T follicular helper cell (primary cell): Measurements from ENCODE around the gene BCAN.
"Not testable (repeated sequence)": the region's sequence is repeated elsewhere in the genome, so short reads cannot be mapped to it uniquely, and the experiment has no call there.

Source experiments
- DNase-seq: peaks from one replicate; pipeline ENCODE4 v3.0.0-alpha.2; 2020; ENCODE audit warnings: low read depth
- total RNA-seq, 2 experiments: gene quantifications; one replicate each; lab custom pipeline; 2026; lab: John Stamatoyannopoulos, UW

BCAN gene
- total RNA-seq: 0.09 to 0.12 reads per million in 2 experiments

- no peak for DNase-seq
Measured at GRCh38 chr1:156641761-156642264, at the start of gene BCAN. Gene BCAN, plus strand, starts transcription at chr1:156642117. Its CDS starts 3,938 bp downstream, at chr1:156646055.

GRCh38 chr1:156592158-156592909 lies 49.6 kb upstream of the BCAN start:
- DNase-seq: no peak

- no peak for DNase-seq
Measured at GRCh38 chr1:156592910-156593660, 48.8 kb upstream of the BCAN start.

GRCh38 chr1:156593661-156593989 lies 48.3 kb upstream of the BCAN start:
- DNase-seq: no peak

- no peak for DNase-seq
Measured at GRCh38 chr1:156594190-156594589, 47.7 kb upstream of the BCAN start.

- no peak for DNase-seq
Measured at GRCh38 chr1:156595016-156595415, 46.9 kb upstream of the BCAN start.

GRCh38 chr1:156596426-156596825 lies 45.5 kb upstream of the BCAN start:
- no peak for DNase-seq

GRCh38 chr1:156598125-156598524 lies 43.8 kb upstream of the BCAN start:
- DNase-seq: no peak

- DNase-seq: no peak
Measured at GRCh38 chr1:156598731-156599432, 43.0 kb upstream of the BCAN start.

GRCh38 chr1:156599811-156600210 lies 42.1 kb upstream of the BCAN start:
- no peak for DNase-seq

GRCh38 chr1:156600733-156601121 lies 41.2 kb upstream of the BCAN start:
- DNase-seq: no peak

- DNase-seq: peak; percentile 65
Measured at GRCh38 chr1:156601122-156601830, 40.6 kb upstream of the BCAN start, which contains the start of gene GPATCH4. Gene GPATCH4, minus strand, starts transcription at chr1:156601479.

GRCh38 chr1:156601892-156602291 lies 40.0 kb upstream of the BCAN start:
- no peak for DNase-seq

GRCh38 chr1:156602557-156602993 lies 39.3 kb upstream of the BCAN start:
- no peak for DNase-seq

- DNase-seq: not testable (repeated sequence)
Measured at GRCh38 chr1:156607344-156607743, 34.6 kb upstream of the BCAN start.

- DNase-seq: peak; percentile 51
Measured at GRCh38 chr1:156608036-156608674, 33.8 kb upstream of the BCAN start.

GRCh38 chr1:156608981-156609380 lies 32.9 kb upstream of the BCAN start:
- DNase-seq: peak; percentile 47

GRCh38 chr1:156610072-156610471 lies 31.8 kb upstream of the BCAN start:
- not testable (repeated sequence) for DNase-seq

- no peak for DNase-seq
Measured at GRCh38 chr1:156612666-156613065, 29.3 kb upstream of the BCAN start.

GRCh38 chr1:156615946-156616345 lies 26.0 kb upstream of the BCAN start:
- no peak for DNase-seq

- no peak for DNase-seq
Measured at GRCh38 chr1:156616463-156616862, 25.5 kb upstream of the BCAN start.
